Neural crest cell (in vitro differentiated cells): ENCODE results near the gene SIN3A. TPM values are rescaled to one million over a fixed set of nuclear protein-coding genes. Genes with fewer than 3 reads are reported as not detected.

Experiments used
- DNase-seq: peaks from one replicate; pipeline ENCODE4 v3.0.0; 2021; ENCODE audit warnings: low read depth, mixed read lengths, low spot score
- H3K27ac Mint-ChIP-seq: one replicate; pipeline ENCODE4 v1.8.0; 2021; ENCODE audit warnings: mild to moderate bottlenecking, mixed read lengths; ENCODE audit not compliant: unreplicated experiment
- H3K27me3 Mint-ChIP-seq: 2 replicates; pipeline ENCODE4 v1.8.0; 2021; ENCODE audit warnings: low read depth, mild to moderate bottlenecking, mixed read lengths
- H3K36me3 Mint-ChIP-seq: 2 replicates; pipeline ENCODE4 v1.8.0; 2021; ENCODE audit warnings: low read depth, mild to moderate bottlenecking, mixed read lengths
- H3K4me1 Mint-ChIP-seq: 2 replicates; pipeline ENCODE4 v1.8.0; 2021; ENCODE audit warnings: mixed read lengths
- H3K4me3 Mint-ChIP-seq: one replicate; pipeline ENCODE4 v1.8.0; 2021; ENCODE audit warnings: mild to moderate bottlenecking, mixed read lengths
- H3K9me3 Mint-ChIP-seq: 2 replicates; pipeline ENCODE4 v1.8.0; 2021; ENCODE audit warnings: mixed read lengths
- CTCF ChIP-seq: fragments of 200-600 bp; sonication (generic); conservative IDR thresholded peaks from 2 replicates; pipeline ENCODE4 v1.5.0; 2021; ENCODE audit warnings: antibody characterized with exemption, mild to moderate bottlenecking
- total RNA-seq: library from RNA; stranded (reverse); gene quantifications from 2 replicates; pipeline ENCODE4 v1.2.1, GENCODE V29; 2021

The SIN3A gene
- total RNA-seq, 1 donor from 2014 or later: 97.4 TPM

DNA sequence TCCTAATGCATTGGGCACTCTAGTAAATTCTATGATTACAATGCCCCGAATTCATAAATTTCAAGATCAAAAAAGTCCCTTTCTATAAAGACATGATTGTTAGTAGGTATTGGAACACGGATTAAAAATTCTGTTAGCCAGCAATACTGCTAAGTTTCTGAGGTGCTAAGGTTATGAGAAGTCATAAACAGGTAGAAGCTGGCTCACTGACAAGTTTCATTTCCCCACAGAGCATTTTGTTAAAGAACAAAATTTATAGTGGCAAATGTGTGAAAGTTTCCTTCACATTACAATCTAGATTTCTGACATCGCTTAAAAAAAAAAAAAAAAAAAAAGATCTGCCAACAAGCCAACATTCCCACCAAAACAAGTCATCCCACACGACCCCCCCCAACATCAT lies 70.7 kb downstream of the SIN3A start:
- TF ChIP-seq CTCF: no peak
- Mint-ChIP-seq H3K4me1 (no peaks in the 10 kb centered on the region), H3K27ac (no peak overlapping the region), H3K27me3 (no peaks in the 10 kb centered on the region), H3K36me3 (peaks cover 3% of the 10 kb centered on the region), H3K4me3 (no peak overlapping the region), H3K9me3 (no peaks in the 10 kb centered on the region)
- no peak for DNase-seq

DNA sequence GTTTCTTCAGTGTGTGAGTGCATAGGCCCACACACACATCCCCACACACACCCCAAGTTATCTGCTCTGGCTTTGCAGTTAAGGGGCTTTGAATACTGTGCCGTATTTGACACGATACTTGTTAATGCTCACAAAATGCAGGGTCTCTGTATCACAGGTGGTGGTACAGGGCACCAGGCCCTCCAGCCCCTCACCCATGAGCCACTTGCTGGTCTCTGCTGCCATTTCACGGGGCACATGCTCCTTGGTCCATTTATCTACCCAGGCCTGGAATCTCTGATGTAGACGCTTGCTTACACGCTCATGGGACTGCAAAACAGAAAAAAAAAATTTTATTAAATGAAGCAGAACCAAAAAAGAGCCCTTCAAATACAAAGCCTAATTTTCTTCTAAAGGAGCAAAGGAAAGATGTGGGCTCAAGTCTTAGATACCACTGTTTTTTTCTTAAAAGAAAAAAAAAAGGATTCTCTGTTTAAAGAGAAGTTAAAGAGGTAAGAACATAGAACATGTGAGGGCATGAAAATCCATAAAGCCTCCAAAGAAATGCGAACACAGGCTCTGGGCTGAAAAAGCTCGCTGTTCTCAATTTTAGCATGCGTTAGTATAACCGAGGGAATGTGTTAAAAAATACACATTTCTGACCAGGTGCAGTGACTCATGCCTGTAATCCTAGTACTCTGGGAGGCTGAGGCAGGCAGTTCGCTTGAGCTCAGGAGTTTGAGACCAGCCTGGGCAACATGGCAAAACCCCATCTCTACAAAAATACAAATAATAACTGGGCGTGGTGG lies 79.4 kb downstream of the SIN3A start:
- TF ChIP-seq CTCF: no peak
- H3K9me3 Mint-ChIP-seq: no peaks in the 10 kb centered on the region
- peaks cover 20% of the 10 kb centered on the region for H3K4me1 Mint-ChIP-seq
- DNase-seq: no peak
- no peak overlapping the region for H3K4me3 Mint-ChIP-seq
- peaks cover 13% of the 10 kb centered on the region for H3K36me3 Mint-ChIP-seq
- H3K27ac Mint-ChIP-seq: no peak overlapping the region
- no peaks in the 10 kb centered on the region for H3K27me3 Mint-ChIP-seq

- Mint-ChIP-seq H3K36me3 (peaks cover 12% of the 10 kb centered on the region), H3K9me3 (no peaks in the 10 kb centered on the region), H3K4me1 (peaks cover 20% of the 10 kb centered on the region), H3K27ac (no peak overlapping the region), H3K27me3 (no peaks in the 10 kb centered on the region), H3K4me3 (no peak overlapping the region)
- no peak for TF ChIP-seq CTCF
- DNase-seq: no peak
These were observed 80.0 kb downstream of the SIN3A start for GRCh38 chr15:75371486-75371885.

GRCh38 chr15:75369897-75370581 lies 81.5 kb downstream of the SIN3A start:
- Mint-ChIP-seq H3K4me1 (peaks cover 20% of the 10 kb centered on the region), H3K9me3 (no peaks in the 10 kb centered on the region), H3K36me3 (peaks cover 11% of the 10 kb centered on the region), H3K4me3 (peak overlapping the region; percentile 98), H3K27me3 (no peaks in the 10 kb centered on the region), H3K27ac (no peak overlapping the region)
- no peak for DNase-seq
- no peak for TF ChIP-seq CTCF

- TF ChIP-seq CTCF: no peak
- Mint-ChIP-seq H3K4me3 (peak overlapping the region; percentile 98), H3K36me3 (peaks cover 10% of the 10 kb centered on the region), H3K9me3 (no peaks in the 10 kb centered on the region), H3K4me1 (peaks cover 20% of the 10 kb centered on the region), H3K27me3 (no peaks in the 10 kb centered on the region), H3K27ac (peak overlapping the region; percentile 97)
- DNase-seq: no peak
These were observed 82.7 kb downstream of the SIN3A start for GRCh38 chr15:75368689-75369239.
